Measurements from ENCODE around the gene PRM3.
"Not testable (repeated sequence)": the region's sequence is repeated elsewhere in the genome, so short reads cannot be mapped to it uniquely, and the experiment has no call there.

PRM3 gene

DNA sequence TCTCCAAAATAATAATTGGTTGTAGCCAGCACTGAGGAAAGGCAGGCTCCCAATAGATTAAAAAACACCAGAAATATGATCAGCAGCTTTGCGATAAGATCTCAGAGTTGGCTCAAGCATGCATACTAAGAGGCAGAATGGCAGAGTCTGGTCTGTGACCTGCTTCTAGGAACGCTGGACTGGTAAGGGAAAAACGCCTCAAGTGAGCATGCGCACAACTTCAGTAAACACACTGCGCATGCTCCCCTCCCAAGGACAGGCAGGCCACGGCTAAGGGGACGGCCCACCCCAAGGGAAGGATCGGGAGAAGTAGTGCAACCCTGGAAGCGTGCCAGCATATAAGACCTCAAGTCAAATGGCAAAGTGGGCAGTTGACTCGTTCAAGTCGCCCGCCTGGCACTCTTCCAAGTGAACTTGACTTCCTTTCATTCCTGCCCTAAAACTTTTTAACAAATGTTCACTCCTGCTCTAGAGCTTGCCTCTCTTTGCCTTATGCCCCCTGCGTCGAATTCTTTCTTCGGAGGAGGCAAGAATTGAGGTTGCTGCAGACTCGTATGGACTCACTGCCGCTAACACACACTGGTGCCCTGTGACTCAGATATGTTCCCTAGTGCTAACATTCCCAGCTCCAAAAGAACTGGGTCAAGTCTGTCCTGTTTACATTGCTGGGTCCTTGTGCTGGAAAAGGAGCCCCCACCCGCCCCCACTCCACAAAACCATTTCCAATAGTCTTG, 30.1 kb upstream of the PRM3 start:
- no peak for DNase-seq (ENCODE audit: low spot score)

DNA sequence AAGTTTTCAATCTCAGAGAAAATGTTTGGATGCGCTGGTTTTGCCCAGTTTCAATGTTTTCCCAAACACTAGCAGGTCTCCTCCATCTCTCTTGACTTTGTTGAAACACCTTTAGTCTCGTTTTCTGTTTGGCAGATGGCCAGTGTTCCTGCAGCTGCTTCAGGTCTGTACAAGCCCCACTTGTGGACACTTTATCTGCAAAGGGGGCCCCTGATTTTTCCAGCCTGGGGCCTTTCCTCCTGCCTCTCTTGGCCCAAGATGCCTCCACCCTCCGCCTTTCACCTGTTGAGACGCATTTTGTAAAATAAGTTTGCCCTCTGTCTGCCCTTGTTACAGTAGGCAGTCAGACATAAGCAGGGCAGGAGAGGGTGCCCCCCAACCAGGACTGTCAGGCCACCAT, 29.5 kb upstream of the PRM3 start:
- no peak for DNase-seq (ENCODE audit: low spot score)

DNA sequence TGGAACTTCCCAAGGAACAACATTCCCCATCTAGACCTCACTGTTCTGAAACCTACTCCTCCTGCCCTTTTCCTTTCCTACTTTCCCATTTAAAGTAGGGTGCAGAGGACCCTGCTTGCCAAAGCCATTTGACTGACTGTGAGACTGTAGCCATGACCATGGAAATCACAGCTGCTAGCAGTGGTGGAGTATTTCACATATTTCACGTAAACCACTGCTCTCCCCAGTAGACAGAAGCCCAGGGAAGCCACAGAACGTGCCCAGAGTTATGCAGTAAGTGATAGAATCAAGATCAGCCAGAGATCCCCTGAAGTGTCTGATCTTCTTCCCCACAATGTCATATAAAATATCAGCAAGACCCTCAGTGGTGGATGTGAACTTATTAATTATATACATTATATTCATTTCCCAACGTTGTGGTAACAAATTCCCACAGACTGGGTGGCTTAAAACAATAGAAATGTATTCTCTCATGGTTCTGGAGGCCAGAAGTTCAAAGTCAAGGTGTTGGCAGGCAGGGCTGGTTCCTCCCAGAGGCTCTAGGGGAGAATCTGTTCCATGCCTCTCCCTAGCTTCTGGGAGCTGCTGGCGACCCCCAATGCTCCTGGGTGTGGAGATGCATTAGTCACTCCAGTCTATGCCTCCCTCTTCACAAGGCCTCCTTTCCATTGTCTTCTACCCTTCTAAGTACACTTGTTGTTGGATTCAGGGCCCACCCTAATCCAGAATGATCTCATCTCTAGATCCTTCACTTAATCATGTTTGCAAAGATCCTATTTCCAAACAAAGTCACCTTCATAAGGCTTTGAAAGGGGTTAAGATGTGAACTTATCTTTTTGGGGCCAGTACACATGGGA, 28.4 kb upstream of the PRM3 start:
- DNase-seq (ENCODE audit: low spot score): no peak

DNA sequence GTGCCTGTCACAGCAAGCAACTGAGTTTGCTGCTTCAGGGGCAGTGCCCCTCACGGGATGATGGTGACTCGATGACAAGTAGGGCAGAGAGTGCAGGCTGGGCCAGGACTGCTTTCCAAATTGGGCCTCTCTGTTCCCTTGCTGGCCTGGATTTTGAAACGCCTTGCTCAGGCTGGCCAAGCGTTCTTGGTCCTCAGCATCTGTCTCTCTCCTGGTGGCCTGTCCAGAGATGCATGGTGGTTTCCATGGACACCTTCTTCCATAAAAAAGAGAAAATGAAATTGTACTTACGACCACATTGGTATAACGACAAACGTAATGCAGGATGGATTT, 27.1 kb upstream of the PRM3 start:
- DNase-seq (ENCODE audit: low spot score): no peak

DNA sequence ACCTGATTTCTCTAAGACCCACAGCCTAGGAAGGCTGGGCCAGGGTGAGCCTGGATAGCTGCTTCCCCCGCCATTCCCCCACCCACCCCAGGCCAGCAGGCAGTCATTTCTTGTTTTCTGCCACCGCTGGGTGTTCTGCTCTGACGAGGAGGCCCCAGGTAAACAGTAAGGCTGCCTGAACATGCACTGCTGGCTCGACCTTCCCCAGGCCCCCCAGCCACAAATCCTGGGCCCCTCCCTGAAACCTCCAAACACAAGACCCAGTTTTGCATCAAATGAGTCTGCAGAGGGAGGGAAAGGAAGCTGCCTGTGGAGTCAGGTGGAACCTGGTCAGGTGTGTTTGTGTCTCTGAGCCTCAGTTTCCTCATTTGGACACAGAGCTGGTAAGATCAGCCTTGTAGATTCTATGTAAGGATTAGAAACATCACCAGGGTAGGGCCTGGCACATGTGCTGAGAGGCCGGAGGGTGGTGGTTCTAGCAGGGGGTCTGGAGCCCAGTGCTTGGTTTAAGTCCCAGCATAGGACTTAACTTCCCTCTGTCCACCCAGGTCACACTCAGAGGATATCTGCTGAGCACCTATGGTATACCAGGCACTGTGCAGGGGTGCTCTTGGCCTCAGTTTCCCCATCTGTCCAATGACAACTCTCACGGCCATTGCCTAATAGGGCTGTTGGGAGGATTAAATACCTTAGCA, 26.6 kb upstream of the PRM3 start:
- no peak for DNase-seq (ENCODE audit: low spot score)

DNA sequence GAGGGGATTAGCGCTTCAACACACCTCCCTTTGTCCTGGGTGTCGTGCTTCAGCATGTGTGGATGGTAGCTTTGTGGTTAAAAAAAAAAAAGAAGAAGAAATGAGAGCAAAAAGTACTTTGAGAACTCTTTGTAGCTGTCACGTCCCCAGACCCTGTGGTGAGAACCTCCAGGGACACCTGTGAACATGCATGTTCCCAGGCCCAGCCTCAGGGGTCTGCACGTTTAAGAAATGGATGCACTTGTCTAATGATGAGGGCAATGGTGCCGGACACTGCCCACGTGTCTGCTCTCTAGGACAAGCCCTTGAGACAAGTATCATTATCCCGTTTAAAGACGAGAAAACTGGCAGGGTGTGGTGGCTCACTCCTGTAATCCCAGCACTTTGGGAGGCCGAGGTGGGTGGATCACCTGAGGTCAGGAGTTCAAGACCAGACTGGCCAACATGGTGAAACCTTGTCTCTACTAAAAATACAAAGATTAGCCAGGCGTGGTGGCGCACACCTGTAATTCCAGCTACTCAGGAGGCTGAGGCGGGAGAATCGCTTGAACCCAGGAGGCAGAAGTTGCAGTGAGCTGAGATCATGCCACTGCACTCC, 25.6 kb upstream of the PRM3 start:
- DNase-seq (ENCODE audit: low spot score): not testable (repeated sequence)

DNA sequence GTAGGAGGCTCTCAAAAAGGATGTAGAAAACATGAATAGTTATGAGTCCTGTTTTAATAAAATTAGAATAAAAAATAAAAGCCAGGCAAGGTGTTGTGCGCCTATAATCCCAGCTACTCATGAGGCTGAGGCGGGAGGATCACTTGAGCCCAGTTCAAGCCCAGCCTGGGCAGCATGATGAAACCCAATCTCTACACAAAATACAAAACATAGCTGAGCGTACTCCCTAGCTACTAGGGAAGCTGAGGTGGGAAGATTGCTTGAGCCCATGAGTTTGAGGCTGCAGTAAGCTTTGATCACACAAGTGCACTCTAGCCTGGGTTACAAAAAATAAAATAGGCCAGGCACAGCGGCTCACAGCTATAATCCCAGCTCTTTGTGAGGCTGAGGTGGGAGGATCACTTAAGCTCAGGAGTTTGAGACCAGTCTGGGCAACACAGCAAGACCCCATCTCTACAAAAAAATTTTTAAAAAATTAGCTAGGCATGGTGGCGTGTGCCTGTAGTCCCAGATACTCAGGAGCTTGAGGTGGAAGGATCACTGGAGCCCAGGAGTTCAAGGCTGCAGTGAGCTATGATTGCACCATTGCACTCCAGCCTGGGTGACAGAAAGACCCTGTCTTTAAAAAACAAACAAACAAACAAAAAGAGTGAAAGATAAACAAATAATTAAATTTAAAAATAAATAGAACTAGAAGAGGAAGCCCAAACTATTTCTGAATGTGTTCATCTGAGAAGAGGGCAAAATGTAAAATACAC, 24.9 kb upstream of the PRM3 start:
- DNase-seq (ENCODE audit: low spot score): no peak

DNA sequence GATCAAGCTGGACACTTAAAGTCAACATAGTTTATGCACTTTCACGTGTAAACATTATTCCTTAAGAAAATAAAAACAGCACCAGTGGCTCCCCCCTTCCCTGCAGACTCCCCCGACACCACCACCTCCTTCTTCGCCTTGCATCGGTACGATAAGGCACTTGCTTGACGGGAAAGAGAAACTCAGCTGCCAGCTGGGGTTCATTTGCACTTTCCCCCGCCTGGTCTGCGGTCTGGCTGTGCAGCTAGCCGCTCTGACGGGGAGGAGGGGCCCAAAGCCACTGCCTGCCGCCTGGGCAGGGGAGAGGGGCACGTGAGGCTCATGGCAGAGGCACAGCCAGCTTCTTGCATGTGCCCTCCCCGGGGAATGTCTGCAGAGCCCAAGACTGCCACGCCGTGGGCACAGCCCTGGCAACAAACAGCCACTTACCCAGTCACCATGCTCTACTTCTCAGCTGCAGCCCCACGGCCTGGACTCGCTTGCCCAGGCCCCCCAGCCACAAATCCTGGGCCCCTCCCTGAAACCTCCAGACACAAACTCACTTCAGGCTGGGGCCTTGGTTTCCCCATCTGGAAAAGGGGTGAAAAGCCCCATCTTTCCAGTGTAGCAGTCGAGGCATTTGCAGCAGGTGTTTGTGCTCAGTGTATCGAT, 24.2 kb upstream of the PRM3 start:
- peak; percentile 62 for DNase-seq (ENCODE audit: low spot score)

DNA sequence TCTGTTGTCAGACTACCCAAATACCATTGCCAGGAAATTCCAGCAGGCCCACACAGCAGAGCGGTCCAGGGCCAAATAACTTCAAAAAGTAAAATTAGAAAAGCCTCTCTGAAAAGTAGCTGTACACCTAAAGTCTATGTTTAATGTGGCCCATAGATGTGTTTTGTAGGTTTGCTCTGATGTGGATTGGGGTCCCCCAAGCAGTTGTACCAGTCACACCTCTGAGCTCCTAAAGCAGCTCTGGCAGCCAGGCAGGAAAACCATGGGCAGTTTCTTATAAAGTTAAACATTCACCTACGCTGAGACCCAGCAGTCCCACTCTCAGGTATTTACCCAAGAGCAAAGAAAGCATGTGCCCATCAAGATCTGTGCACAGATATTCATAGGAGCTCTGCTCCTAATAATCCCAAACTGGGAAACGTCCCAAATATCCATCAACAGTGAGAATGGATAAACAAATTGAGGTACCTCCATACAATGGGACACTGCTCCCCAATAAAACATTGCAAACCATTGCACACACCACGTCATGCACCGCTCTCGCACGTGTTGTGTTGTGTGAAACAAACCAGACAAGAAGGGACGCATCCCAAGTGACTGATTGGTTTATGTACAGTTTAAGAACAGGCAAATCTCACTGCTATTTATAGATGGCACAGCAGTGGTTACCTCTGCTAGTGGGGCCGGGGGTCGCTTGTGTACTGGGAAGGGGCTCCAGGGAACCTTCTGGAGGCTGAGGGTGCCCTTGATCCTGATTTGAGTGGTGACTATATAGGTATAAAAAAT, 23.5 kb upstream of the PRM3 start:
- DNase-seq (ENCODE audit: low spot score): no peak

DNA sequence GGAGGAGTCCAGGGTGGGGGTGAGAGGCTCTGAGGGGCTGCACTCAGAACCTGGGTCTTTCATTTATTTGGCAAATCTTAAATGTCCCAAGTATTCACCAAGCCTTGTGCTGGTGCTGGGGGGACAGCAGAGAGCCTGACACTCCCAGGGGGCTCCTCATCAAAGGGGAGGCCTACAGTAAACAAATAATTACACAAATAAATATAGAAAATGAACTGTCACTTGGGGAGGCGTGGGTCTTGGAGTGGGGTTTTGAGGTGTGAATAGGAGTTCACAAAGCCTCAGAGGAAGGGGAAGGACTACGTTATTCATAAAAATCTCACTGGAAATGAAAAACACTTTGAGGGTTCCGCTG, 22.9 kb upstream of the PRM3 start:
- no peak for DNase-seq (ENCODE audit: low spot score)

DNA sequence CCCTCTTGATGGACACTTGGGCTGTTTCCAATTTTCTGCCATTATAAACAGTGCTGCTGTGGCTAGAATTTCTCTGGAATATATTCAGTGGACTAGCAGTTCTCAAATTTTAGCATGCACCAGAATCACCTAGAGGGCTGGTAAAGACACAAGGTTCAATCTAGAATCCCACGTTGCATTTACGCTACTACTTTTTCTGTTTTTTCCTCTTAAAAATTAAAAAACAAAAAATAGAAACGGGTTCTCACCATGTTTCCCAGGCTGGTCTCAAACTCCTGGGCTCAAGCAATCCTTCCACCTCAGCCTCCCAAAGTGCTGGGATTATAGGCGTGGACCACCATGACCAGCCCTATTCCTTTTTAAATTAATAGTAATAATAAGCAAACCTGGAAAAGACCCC, 22.2 kb upstream of the PRM3 start:
- DNase-seq (ENCODE audit: low spot score): no peak

DNA sequence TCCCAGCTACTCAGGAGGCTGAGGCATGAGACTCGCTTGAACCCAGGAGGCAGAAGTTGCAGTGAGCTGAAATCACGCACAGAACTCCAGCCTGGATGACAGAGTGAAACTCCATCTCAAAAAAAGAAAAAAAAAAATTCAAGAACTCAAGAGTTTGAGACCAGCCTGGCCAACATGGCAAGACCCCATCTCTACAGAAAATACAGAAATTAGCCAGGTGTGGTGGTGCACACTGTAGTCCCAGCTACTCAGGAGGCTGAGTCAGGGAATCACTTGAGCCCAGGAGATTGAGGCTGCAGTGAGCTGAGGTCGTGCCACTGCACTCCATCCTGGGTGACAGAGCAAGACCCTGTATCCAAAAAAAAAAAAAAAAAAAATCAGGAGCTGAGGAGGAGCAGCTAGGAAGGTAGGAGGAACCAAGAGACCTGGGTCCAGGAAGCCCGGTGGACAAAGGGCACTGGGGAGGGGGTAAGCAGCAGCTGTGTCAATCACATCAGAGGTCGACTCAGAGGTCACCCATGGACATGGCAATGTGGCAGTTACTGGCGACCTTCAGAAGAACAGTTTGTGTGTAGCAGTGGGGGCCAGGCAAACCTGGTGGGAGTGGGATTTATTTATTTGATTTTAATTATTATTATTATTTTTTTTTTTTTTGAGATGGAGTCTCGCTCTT, 18.8 kb upstream of the PRM3 start:
- DNase-seq (ENCODE audit: low spot score): no peak

DNA sequence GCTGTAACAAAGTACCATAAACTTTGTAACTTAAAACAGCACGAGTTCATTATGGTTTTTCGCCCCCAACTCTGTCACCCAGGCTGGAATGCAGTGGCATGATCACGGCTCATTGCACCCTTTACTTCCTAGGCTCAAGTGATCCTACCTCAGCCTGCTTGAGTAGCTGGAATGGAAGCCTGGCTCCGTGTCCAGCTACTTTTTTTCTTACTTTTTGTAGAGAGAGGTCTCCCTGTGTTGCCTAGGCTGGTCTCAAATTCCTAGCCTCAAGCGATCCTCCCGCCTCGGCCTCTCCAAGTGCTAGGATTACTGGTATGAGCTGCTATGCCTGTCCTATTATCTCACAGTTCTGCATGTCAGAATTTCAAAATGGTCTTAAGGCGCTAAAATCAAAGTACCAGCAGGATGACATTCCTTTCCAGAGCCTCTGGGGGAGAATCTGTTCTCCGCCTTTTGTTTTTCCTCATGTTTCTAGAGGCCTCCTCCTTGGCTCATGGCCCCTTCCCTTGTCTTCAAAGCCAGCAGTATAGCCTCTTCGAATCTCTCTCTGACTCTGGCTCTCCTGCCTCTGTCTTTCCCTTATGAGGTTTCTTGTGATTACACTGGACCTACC, 17.8 kb upstream of the PRM3 start:
- no peak for DNase-seq (ENCODE audit: low spot score)

DNA sequence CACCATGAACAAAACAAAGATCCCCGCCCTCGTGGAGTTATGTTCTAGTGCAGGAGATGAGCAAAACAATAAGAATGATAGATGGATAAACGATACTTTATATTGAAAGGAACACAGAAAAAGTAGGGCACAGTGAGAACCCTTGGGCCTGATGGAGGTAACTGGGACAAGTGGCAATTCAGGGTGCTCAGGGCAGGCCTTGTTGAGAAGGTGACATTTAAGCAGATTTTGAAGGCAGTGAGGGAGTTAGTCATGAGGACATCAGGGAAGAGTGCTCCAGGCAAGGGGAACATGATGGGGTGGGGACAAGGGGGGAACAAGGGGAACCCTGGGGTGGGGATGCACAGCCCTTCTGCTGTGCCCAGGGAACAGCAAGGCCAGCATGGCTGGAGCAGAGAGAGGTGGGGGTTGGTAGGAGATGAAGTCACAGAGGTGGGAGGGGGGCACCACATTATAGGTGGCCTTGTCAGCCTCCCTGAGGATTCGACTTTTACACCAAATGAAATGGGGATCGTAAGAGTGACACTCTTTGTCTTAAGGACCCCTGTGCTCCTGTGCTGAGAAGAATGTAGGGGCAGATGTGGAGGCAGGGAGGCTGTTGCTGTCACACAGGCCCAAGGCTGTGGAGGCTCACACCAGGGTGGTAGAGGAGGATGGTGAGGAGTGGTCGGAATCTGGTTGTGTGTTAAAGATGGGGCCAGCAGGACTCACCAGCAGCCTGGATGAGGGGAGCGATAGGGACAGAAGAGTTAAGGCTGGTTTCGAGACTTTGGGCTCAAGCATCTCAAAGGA, 16.9 kb upstream of the PRM3 start:
- no peak for DNase-seq (ENCODE audit: low spot score)

DNA sequence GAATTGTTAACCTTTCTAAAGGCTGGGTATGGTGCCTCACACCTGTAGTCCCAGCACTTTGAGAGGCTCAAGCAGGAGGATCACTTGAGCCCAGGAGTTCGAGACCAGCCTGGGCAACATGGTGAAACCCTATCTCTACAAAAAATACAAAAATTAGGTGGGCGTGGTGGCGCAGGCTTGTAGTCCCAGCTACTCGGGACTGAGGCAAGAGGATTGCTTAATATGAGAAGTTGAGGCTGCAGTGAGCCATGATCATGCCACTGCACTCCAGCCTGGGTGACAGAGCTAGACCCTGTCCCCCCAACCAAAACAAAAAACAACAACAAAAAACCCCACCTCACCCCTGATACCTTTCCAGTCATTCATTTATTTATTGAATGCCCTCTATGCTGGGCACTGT, 16.3 kb upstream of the PRM3 start:
- DNase-seq (ENCODE audit: low spot score): not testable (repeated sequence)

DNA sequence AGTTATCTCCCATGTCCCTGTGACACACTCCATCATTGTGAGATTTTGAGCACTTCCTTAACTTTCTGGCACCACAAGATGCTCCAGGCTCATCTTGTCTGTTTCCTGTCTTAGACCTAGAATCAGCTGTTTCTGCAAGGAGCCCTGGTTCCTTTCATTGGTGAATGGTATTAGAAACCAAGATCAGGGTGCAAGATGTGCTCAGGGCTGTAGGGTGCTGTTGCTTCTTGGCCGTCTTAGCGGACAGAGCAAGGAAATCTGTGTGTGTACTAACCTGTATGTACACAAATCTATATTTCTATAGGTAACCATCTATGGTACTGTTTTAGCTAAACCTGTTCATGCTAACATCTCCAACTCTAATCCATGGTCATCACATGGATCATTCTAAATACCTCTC, 15.8 kb upstream of the PRM3 start:
- no peak for DNase-seq (ENCODE audit: low spot score)

DNA sequence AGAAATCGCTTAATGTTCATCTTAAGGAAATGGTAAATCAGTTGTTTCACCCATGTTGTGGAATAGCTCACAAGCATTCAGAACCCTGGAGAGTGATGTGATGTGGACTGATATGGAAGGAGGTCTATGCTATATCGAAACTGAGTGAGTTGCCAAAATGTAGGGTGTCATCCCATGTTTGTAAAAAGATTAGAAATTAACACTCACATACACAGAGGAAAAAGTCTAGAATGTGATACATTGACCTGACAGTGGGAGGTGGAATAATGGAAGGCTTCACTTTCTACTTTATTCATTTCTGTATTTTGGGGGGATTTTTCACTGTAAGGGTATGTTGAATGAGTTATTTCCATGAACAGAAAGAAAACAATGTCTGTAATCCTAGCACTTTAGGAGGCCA, 12.4 kb upstream of the PRM3 start:
- DNase-seq (ENCODE audit: low spot score): no peak

DNA sequence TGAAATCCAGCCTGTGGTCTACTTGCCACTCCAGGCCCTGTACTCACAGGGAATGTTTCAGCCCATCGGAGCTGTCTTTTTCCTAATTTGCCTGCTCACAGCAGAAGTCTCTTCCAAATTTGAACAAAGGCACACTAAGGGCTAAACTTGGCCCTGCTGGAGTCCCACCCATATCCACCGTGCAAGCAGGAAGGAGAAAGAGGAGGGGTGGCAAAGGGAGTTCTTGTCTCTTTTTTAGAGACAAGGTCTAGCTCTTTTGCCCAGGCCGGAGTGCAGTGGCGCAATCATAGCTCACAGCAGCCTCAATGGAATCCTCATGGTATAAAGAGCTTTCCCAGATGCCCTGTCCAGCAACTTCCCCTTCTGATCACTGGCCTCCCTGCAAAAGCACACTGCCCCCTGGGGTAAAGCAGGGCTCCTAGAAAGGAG, 10.4 kb upstream of the PRM3 start:
- no peak for DNase-seq (ENCODE audit: low spot score)
